GM12874 (cell line): Measurements from ENCODE around the gene SPRYD7.
A peak's percentile ranks its signal among the peaks of the same experiment; 100 is the strongest.

ENCODE experiments used
- CTCF ChIP-seq: IDR thresholded peaks from 2 replicates; pipeline ENCODE4 v1.5.1; 2011; ENCODE audit warnings: low read depth, mild to moderate bottlenecking, control low read depth, low read length, moderate library complexity; ENCODE audit not compliant: insufficient read depth

Gene SPRYD7

GRCh38 chr13:49936075-49936967, at the start of gene SPRYD7:
Gene SPRYD7 (minus strand): TSS chr13:49936340. CDS start chr13:49936235, 105 bp downstream.
- peak; percentile 91 for TF ChIP-seq CTCF

GRCh38 chr13:49985129-49985528, 49.0 kb upstream of the SPRYD7 start:
- TF ChIP-seq CTCF: no peak

- no peak for TF ChIP-seq CTCF
Observed at GRCh38 chr13:49980266-49980665, 44.1 kb upstream of the SPRYD7 start.

GRCh38 chr13:49977992-49978391, 41.9 kb upstream of the SPRYD7 start:
- TF ChIP-seq CTCF: no peak

GRCh38 chr13:49976314-49977258, 40.4 kb upstream of the SPRYD7 start:
- TF ChIP-seq CTCF: peak; percentile 82

GRCh38 chr13:49975826-49976225, 39.7 kb upstream of the SPRYD7 start:
- no peak for TF ChIP-seq CTCF

GRCh38 chr13:49972709-49973108, 36.6 kb upstream of the SPRYD7 start:
- TF ChIP-seq CTCF: no peak
